Gastroesophageal sphincter (tissue), 4 donors: ENCODE measurements around the gene ITGA5. TPM values are rescaled to one million over a fixed set of nuclear protein-coding genes. Genes with fewer than 3 reads are reported as not detected.
A peak's percentile ranks its signal among the peaks of the same experiment; 100 is the strongest.

ENCODE experiments used
- ATAC-seq: fragments of 150-250 bp; one replicate; pipeline ENCODE4 v1.9.1; 2016; ENCODE audit warnings: mild to moderate bottlenecking, moderate library complexity
- H3K27ac ChIP-seq, 4 donors: fragments of 200-600 bp; sonication (generic) in 3 of 4; 1 replicate in 3 of 4; 2 replicates in 1 of 4; pipeline ENCODE4 v1.5.1; 2016 to 2019
- H3K27me3 ChIP-seq: fragments of 200-600 bp; sonication (generic); one replicate; pipeline ENCODE4 v1.5.1; 2019
- H3K36me3 ChIP-seq, 2 donors: fragments of 200-600 bp; sonication (generic); one replicate each; pipeline ENCODE4 v1.5.1; 2019; ENCODE audit warnings: control low read depth in 1 of 2
- H3K4me1 ChIP-seq, 3 donors: fragments of 200-600 bp; sonication (generic); 1 replicate in 2 of 3; 2 replicates in 1 of 3; pipeline ENCODE4 v1.5.1; 2016 to 2019; ENCODE audit warnings: control low read depth in 2 of 3
- H3K4me3 ChIP-seq, 2 donors: fragments of 200-600 bp; sonication (generic); one replicate each; pipeline ENCODE4 v1.5.1; 2019; ENCODE audit warnings: mild to moderate bottlenecking in 1 of 2, moderate library complexity in 1 of 2
- H3K9me3 ChIP-seq, 3 donors: fragments of 200-600 bp; sonication (generic); one replicate each; pipeline ENCODE4 v1.5.1; 2017 to 2019; ENCODE audit warnings: control low read depth in 2 of 3
- EP300 ChIP-seq: sonication (generic); formaldehyde crosslinking; IDR thresholded peaks from one replicate; pipeline ENCODE4 v1.6.1; 2017; ENCODE audit warnings: antibody characterized with exemption, mild to moderate bottlenecking
- POLR2A ChIP-seq, 2 donors: fragments of 450-650 bp; IDR thresholded peaks; one replicate each; pipeline ENCODE4 v1.6.1; 2017; ENCODE audit warnings: antibody characterized with exemption in 2 of 2, mild to moderate bottlenecking in 2 of 2, moderate library complexity in 1 of 2
- POLR2AphosphoS5 ChIP-seq: sonication (generic); formaldehyde crosslinking; IDR thresholded peaks from one replicate; pipeline ENCODE4 v1.6.1; 2017; ENCODE audit warnings: antibody characterized with exemption
- WGBS, 2 donors: methylation state at CpG; one replicate each; pipeline ENCODE4 v1.1.5; 2018; ENCODE audit warnings: low coverage in 1 of 2; 5-methylcytosine and 5-hydroxymethylcytosine counted together
- total RNA-seq, 4 donors: library from RNA; depleted of rRNA; stranded (reverse); fragments of >200 nt; gene quantifications; one replicate each; pipeline ENCODE4 v1.1.0, GENCODE V29; 2016
- TF ChIP-seq, protein P1 (sequence below), 4 experiments: fragments of 200-600 bp in 2 of 4; fragments of 450-650 bp in 2 of 4; sonication (generic) in 1 of 4; IDR thresholded peaks; one replicate each; pipeline ENCODE4 v1.5.1; 2017 to 2019; ENCODE audit warnings: antibody characterized with exemption in 4 of 4, mild to moderate bottlenecking in 2 of 4, moderate library complexity in 2 of 4

ITGA5 gene
- total RNA-seq, 4 donors from 2014 or later, result 141 to 908 (median 220) TPM

DNA sequence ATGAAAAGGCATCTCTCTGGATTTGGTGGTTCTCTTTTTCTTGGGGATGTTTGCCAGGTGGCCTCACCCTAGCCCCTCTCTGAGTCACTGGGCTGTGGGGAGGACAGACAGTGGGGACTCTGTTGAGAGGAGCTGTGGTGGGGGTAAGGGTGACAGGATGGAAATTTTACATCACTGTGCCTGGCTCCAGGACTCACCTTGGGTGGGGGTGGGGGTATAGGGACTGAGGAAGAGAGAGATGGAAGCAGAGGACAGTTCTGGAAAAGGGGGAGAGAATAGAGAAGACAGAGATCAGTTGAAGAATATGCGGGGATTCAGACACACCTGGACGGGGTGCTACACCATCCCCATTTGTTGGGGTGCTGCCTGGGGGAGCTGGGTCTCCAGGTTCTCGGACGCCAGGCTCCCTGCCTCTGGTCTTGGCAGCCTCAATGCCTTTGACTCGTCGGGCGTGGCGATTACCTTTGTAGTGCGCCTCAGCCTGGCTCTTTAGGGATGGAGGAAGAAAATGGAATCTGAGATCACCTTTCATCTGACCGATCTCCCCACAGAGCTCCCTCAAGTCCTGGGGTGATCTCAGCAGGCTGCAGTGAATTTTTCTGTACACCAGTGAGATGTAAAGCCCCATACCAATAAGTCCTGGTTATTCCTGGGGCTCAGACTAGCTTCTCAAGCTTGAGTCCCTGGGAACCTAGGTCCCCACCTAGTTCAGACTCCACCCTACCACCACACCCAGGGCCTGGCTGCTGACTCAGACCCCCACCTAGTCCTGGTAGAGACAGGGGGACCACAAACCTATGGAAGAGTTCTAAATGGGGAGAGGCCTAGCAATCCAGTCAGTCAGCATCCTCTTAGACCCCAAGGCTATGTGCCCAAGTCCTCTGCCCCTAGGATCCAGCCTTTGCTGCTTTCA, 45.2 kb downstream of the ITGA5 start:
- H3K4me3 ChIP-seq, result no peak overlapping the region
- H3K9me3 ChIP-seq, result no peaks in the 10 kb centered on the region
- no peaks in the 10 kb centered on the region for H3K36me3 ChIP-seq
- ATAC-seq, result no peak
- no peaks in the 10 kb centered on the region for H3K27me3 ChIP-seq
- H3K4me1 ChIP-seq, result peaks cover 0 to 83% (median 53%) of the 10 kb centered on the region in 3 donors
- TF ChIP-seq, protein P1, sequence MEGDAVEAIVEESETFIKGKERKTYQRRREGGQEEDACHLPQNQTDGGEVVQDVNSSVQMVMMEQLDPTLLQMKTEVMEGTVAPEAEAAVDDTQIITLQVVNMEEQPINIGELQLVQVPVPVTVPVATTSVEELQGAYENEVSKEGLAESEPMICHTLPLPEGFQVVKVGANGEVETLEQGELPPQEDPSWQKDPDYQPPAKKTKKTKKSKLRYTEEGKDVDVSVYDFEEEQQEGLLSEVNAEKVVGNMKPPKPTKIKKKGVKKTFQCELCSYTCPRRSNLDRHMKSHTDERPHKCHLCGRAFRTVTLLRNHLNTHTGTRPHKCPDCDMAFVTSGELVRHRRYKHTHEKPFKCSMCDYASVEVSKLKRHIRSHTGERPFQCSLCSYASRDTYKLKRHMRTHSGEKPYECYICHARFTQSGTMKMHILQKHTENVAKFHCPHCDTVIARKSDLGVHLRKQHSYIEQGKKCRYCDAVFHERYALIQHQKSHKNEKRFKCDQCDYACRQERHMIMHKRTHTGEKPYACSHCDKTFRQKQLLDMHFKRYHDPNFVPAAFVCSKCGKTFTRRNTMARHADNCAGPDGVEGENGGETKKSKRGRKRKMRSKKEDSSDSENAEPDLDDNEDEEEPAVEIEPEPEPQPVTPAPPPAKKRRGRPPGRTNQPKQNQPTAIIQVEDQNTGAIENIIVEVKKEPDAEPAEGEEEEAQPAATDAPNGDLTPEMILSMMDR (IDR thresholded peaks at IDR 0.05), result no peak
- no peak for TF ChIP-seq EP300
- no peak for TF ChIP-seq POLR2A (IDR thresholded peaks at IDR 0.05)
- TF ChIP-seq POLR2AphosphoS5, result no peak
- WGBS, 2 donors, result 73 to 93% methylated on average over 6 to 10 of the region's 10 CpGs
- H3K27ac ChIP-seq, result peak overlapping the region in 3 of 4 donors; percentile 62 to 84 (median 84)

DNA sequence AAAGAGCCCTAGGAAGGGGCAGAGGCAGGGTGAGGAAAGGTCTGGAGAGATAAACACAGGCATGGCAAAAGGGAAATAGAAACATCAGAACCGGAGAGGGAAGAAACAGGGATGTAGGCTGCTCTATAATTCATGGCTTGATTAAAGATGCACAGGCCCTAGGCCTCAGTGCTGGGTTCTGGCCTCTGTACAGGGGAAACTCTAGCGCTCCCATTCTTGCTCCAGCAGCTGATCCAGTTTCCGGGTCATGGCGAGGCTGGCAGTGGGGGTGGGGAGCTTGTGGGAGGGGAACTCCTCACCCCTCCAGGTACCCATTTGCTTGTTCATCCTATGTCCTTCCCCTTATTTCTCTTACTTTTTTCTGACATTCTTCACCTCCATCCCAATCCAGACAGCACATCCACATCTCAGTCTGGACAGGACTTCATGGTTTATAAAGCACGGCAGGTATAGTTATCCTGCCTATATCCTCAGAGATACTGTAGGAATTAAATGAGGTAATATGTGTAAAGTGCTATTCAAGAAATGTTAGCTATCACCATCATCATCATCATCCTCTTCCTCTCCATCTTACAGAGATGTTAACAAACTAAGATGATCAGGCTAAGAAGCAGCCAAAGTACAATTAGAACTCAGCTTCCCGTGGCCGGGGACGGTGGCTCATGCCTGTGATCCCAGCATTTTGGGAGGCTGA, 46.8 kb downstream of the ITGA5 start:
- WGBS, 2 donors, result 34 to 50% methylated on average over 1 to 5 of the region's 8 CpGs
- no peak for TF ChIP-seq POLR2AphosphoS5
- TF ChIP-seq, protein P1 (IDR thresholded peaks at IDR 0.05), result no peak
- TF ChIP-seq POLR2A (IDR thresholded peaks at IDR 0.05), result no peak
- TF ChIP-seq EP300, result no peak
- H3K36me3 ChIP-seq, result no peaks in the 10 kb centered on the region
- H3K27ac ChIP-seq, result peak overlapping the region in 3 of 4 donors; percentile 72 to 84 (median 76)
- no peaks in the 10 kb centered on the region for H3K27me3 ChIP-seq
- ATAC-seq, result no peak
- peaks cover 0 to 81% (median 55%) of the 10 kb centered on the region in 3 donors for H3K4me1 ChIP-seq
- no peaks in the 10 kb centered on the region for H3K9me3 ChIP-seq
- no peak overlapping the region for H3K4me3 ChIP-seq

DNA sequence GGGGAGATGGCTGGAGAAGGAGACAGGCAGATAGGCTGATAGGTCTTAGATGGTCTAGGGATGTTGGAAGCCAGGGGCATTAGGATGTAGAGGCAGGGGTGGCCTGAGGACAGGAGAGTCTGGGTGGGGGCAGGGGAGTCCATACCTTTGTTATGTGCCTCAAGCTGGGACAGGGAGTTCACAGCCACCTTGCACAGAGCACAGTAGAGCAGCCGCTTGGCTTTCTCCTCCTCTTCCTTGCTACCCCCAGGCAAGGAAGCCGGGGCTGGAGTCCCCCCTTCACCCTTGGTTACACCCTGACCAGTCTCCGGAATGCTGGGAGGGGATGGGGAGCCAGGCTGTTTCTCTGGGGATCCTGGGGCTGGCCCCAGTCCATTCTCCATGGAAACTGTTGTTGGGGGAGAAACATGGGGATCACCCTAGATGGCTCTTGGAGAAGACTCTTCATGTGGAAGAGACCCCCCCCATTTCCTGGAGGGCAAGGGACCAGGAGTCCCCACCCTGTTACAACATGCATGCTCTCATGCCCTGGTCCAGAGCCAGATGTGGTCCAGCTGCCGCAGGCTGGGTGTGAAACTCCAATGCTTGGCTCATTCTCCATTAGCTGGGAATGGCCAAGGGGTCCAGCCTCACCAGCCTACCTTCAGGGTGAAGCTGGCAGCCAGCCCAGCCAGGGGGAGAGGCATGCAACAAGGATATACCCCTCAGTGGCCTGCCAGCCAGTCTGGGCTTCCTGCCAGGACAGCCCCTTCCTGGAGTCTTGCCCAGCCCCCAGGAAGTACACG, 47.5 kb downstream of the ITGA5 start:
- H3K4me3 ChIP-seq, result no peak overlapping the region
- peaks cover 0 to 78% (median 53%) of the 10 kb centered on the region in 3 donors for H3K4me1 ChIP-seq
- H3K27ac ChIP-seq, result peak overlapping the region in 3 of 4 donors; percentile 72 to 84 (median 76)
- H3K27me3 ChIP-seq, result no peaks in the 10 kb centered on the region
- ATAC-seq, result peak; percentile 35
- TF ChIP-seq POLR2AphosphoS5 (peak; percentile 69), EP300 (no peak)
- no peaks in the 10 kb centered on the region for H3K36me3 ChIP-seq
- no peaks in the 10 kb centered on the region for H3K9me3 ChIP-seq
- WGBS, 2 donors, result 49% methylated on average over 2 of the region's 5 CpGs; no CpG with 5 or more reads in 1 of the 2 donors

GRCh38 chr12:54370171-54370730, 48.8 kb downstream of the ITGA5 start:
- WGBS, 2 donors, result 0 to 2% methylated on average over 7 to 19 of the region's 44 CpGs
- H3K27ac ChIP-seq, result peak overlapping the region in 3 of 4 donors; percentile 72 to 84 (median 76)

More at GRCh38 chr12:54370171-54370730, 48.8 kb downstream of the ITGA5 start:
- peak overlapping the region; percentile 3 to 51 for H3K4me3 ChIP-seq
- no peaks in the 10 kb centered on the region for H3K36me3 ChIP-seq
- peaks cover 0 to 65% (median 46%) of the 10 kb centered on the region in 3 donors for H3K4me1 ChIP-seq
- ATAC-seq, result peak; percentile 80
- H3K9me3 ChIP-seq, result no peaks in the 10 kb centered on the region
- TF ChIP-seq POLR2A (IDR thresholded peaks at IDR 0.05) (no peak), POLR2AphosphoS5 (peak; percentile 43), EP300 (no peak)
- TF ChIP-seq, protein P1 (IDR thresholded peaks at IDR 0.05), result peak; percentile 92 to 98 (median 98)
- H3K27me3 ChIP-seq, result no peaks in the 10 kb centered on the region
